HL-60 (cell line): ENCODE results near the gene SLC34A1.
A peak's percentile ranks its signal among the peaks of the same experiment; 100 is the strongest.
"Not testable (repeated sequence)": the region's sequence is repeated elsewhere in the genome, so short reads cannot be mapped to it uniquely, and the experiment has no call there.

Source experiments
- DNase-seq, 2 experiments: peaks; one replicate each; pipeline ENCODE4 v3.0.0-alpha.2; 2010 to 2020; ENCODE audit warnings: low read depth in 1 of 2, low spot score in 1 of 2
- H3K27ac ChIP-seq: fragments of 250-450 bp; sonication (Bioruptor Pico); replicated peaks from 2 replicates; pipeline ENCODE4 v1.5.1; 2020; ENCODE audit warnings: mild to moderate bottlenecking, moderate library complexity
- H3K27me3 ChIP-seq: fragments of 250-450 bp; sonication (Bioruptor Pico); 2 replicates; pipeline ENCODE4 v1.5.1; 2021; ENCODE audit warnings: mild to moderate bottlenecking, moderate library complexity; ENCODE audit not compliant: insufficient read depth, poor library complexity, severe bottlenecking
- H3K4me3 ChIP-seq: replicated peaks from 2 replicates; pipeline ENCODE4 v1.5.1; 2011; ENCODE audit warnings: mild to moderate bottlenecking, control low read depth, low read length; ENCODE audit not compliant: insufficient read depth
- GABPA ChIP-seq: IDR thresholded peaks from 2 replicates; pipeline ENCODE4 v1.6.1; 2012; ENCODE audit warnings: low read depth
- POLR2AphosphoS5 ChIP-seq: IDR thresholded peaks from 2 replicates; pipeline ENCODE4 v1.6.1; 2012; ENCODE audit warnings: low read depth
- SPI1 ChIP-seq: IDR thresholded peaks from 2 replicates; pipeline ENCODE4 v1.6.1; 2012; ENCODE audit warnings: low read depth, mild to moderate bottlenecking, borderline replicate concordance
- TF ChIP-seq, protein P1 (sequence below): IDR thresholded peaks from one replicate; pipeline ENCODE4 v1.5.1; 2011; ENCODE audit warnings: low read length, control low read depth, inconsistent platforms; ENCODE audit not compliant: insufficient read depth
- TF ChIP-seq, protein P2 (sequence below): IDR thresholded peaks from 2 replicates; pipeline ENCODE4 v1.6.1; 2012; ENCODE audit warnings: low read depth; ENCODE audit not compliant: insufficient replicate concordance

Gene SLC34A1

DNA sequence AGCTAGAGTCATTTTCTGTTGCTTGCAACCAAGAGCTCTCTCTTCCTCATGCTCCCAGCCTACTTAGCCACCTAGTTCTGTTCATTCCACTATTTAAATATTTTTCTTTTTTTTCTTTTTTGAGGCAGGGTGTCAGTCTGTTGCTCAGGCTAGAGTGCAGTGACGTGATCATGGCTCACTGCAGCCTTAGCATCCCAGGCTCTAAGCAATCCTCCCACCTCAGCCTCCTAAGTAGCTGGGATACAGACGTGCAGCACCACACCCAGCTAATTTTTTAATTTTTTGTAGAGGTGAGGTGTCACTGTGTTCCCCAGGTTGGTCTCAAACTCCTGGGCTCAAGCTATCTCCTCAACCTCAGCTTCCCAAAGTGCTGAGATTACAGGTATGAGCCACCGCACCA lies 30.2 kb downstream of the SLC34A1 start:
- Histone ChIP-seq H3K27me3 (no peaks in the 10 kb centered on the region), H3K4me3 (no peak overlapping the region), H3K27ac (no peak overlapping the region)
- no peak for DNase-seq
- TF ChIP-seq, protein P1, sequence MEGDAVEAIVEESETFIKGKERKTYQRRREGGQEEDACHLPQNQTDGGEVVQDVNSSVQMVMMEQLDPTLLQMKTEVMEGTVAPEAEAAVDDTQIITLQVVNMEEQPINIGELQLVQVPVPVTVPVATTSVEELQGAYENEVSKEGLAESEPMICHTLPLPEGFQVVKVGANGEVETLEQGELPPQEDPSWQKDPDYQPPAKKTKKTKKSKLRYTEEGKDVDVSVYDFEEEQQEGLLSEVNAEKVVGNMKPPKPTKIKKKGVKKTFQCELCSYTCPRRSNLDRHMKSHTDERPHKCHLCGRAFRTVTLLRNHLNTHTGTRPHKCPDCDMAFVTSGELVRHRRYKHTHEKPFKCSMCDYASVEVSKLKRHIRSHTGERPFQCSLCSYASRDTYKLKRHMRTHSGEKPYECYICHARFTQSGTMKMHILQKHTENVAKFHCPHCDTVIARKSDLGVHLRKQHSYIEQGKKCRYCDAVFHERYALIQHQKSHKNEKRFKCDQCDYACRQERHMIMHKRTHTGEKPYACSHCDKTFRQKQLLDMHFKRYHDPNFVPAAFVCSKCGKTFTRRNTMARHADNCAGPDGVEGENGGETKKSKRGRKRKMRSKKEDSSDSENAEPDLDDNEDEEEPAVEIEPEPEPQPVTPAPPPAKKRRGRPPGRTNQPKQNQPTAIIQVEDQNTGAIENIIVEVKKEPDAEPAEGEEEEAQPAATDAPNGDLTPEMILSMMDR = no peak
- TF ChIP-seq SPI1 (no peak), POLR2AphosphoS5 (no peak), GABPA (no peak)
- TF ChIP-seq, protein P2, sequence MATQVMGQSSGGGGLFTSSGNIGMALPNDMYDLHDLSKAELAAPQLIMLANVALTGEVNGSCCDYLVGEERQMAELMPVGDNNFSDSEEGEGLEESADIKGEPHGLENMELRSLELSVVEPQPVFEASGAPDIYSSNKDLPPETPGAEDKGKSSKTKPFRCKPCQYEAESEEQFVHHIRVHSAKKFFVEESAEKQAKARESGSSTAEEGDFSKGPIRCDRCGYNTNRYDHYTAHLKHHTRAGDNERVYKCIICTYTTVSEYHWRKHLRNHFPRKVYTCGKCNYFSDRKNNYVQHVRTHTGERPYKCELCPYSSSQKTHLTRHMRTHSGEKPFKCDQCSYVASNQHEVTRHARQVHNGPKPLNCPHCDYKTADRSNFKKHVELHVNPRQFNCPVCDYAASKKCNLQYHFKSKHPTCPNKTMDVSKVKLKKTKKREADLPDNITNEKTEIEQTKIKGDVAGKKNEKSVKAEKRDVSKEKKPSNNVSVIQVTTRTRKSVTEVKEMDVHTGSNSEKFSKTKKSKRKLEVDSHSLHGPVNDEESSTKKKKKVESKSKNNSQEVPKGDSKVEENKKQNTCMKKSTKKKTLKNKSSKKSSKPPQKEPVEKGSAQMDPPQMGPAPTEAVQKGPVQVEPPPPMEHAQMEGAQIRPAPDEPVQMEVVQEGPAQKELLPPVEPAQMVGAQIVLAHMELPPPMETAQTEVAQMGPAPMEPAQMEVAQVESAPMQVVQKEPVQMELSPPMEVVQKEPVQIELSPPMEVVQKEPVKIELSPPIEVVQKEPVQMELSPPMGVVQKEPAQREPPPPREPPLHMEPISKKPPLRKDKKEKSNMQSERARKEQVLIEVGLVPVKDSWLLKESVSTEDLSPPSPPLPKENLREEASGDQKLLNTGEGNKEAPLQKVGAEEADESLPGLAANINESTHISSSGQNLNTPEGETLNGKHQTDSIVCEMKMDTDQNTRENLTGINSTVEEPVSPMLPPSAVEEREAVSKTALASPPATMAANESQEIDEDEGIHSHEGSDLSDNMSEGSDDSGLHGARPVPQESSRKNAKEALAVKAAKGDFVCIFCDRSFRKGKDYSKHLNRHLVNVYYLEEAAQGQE = no peak

DNA sequence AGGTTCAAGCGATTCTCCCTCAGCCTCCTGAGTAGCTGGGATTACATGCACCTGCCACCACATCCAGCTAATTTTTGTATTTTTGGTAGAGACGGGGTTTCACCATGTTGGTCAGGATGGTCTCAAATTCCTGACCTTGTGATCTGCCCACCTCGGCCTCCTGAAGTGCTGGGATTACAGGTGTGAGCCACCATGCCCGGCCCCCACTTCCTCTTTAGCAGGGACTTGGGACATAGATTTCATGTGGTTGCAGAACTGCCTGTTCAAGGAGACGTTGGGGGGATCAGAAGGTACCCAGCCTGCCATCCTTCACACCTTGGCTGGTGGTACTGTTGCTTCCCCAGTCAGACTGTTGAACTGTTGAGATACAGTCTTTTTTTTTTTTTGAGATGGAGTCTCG lies 32.8 kb downstream of the SLC34A1 start:
- DNase-seq, H3K27me3 ChIP-seq, H3K4me3 ChIP-seq: not testable (repeated sequence)
- TF ChIP-seq SPI1 = peak; percentile 71; the same call in 1 of the 2 replicates
- H3K27ac ChIP-seq = peak overlapping the region; percentile 78

DNA sequence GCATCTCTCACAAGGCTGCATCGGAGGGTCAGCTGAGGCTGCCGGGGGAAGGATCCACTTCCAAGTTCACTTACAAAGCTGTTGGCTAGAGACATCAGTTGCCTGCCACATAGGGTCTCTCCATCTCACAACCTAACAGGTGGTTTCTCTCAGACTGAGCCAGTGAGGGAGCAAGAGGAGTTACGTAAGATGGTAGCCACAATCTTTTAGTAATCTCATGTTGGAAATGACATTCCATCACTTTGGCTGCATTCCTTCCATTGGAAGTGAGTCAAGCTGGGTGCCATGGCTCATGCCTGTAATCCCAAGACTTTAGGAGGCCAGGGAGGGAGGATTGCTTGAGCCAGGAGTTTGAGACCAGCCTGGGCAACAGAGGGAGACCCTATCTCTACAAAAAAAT lies 34.8 kb downstream of the SLC34A1 start:
- peak in 1 of 2 experiments; percentile 52 for DNase-seq
- Histone ChIP-seq H3K4me3 (no peak overlapping the region), H3K27me3 (no peaks in the 10 kb centered on the region), H3K27ac (no peak overlapping the region)
- TF ChIP-seq, protein P2 = no peak
- TF ChIP-seq GABPA = no peak
- TF ChIP-seq, protein P1 = no peak
- TF ChIP-seq SPI1 = no peak

DNA sequence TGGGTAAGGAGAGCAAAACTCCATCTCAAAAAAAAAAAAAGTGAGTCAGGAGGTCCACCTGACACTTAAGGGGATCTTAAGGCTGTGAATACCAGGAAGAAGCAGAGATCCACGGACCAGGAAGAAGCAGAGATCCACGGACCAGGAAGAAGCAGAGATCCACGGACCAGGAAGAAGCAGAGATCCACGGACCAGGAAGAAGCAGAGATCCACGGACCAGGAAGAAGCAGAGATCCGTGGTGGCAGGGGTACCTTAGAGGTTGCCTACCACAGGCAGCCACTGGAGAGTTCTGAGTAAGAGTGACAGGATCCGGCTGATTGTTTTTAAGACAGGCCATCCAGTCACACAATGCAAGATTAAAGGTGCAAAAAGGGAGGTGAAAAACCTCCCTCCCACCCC lies 36.2 kb downstream of the SLC34A1 start:
- DNase-seq, H3K27me3 ChIP-seq, H3K27ac ChIP-seq, H3K4me3 ChIP-seq: not testable (repeated sequence)

DNA sequence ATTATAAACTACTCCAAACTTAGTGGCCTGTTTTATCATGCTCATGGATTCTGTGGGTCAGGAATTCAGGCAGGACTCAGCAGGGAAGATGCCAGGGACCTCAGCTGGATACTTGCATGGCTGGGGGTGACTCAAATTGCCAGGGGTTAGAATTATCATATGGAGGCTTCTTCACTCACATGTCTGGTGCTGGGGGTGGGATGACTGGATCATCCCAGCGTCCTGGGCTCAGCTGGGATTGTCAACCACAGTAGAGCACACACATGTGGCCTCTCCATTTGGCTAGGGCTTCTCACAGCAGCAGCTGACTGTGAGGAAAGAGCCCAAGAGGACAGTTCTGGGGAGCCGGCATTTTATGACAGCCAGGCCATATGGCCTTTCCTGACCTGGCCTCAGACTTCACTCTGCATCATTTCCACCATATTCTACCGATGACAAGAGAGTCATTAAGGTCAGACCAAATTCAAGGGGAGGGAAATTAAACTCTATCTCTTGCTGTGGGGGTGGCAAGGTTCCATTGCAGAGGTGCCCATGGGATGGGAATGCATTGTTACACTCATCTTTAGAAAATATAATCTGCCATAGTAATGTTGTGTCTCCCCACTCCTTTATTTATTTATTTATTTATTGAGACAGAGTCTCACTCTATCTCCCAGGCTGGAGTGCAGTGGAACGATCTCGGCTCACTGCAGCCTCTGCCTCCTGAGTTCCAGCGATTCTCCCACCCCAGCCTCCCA lies 37.0 kb downstream of the SLC34A1 start:
- no peak for DNase-seq
- Histone ChIP-seq H3K27ac (no peak overlapping the region), H3K27me3 (no peaks in the 10 kb centered on the region), H3K4me3 (no peak overlapping the region)
- TF ChIP-seq GABPA (no peak), SPI1 (no peak), POLR2AphosphoS5 (no peak)
- TF ChIP-seq, protein P2 = no peak
- TF ChIP-seq, protein P1 = no peak
